VCaP (cell line): ENCODE data around the gene NMNAT3.

Experiments used
- H3K27ac ChIP-seq: fragments of 450-650 bp; 2 replicates; pipeline ENCODE4 v1.5.1; 2017
- CTCF ChIP-seq: fragments of 450-650 bp; conservative IDR thresholded peaks from 2 replicates; pipeline ENCODE4 v1.5.1; 2017; ENCODE audit warnings: mild to moderate bottlenecking, moderate library complexity

The NMNAT3 gene

GRCh38 chr3:139664958-139665357 is 12.8 kb downstream of the NMNAT3 start:
- TF ChIP-seq CTCF, result no peak
- H3K27ac ChIP-seq, result no peak overlapping the region

GRCh38 chr3:139660269-139660668 is 17.5 kb downstream of the NMNAT3 start:
- H3K27ac ChIP-seq, result no peak overlapping the region
- no peak for TF ChIP-seq CTCF

- no peak overlapping the region for H3K27ac ChIP-seq
- no peak for TF ChIP-seq CTCF
Observed at GRCh38 chr3:139659511-139659910, 18.3 kb downstream of the NMNAT3 start.

GRCh38 chr3:139657936-139658335 is 19.8 kb downstream of the NMNAT3 start:
- TF ChIP-seq CTCF, result no peak
- no peak overlapping the region for H3K27ac ChIP-seq

GRCh38 chr3:139657434-139657833 is 20.3 kb downstream of the NMNAT3 start:
- no peak overlapping the region for H3K27ac ChIP-seq
- no peak for TF ChIP-seq CTCF

GRCh38 chr3:139655909-139656595 is 21.7 kb downstream of the NMNAT3 start:
- H3K27ac ChIP-seq, result peak overlapping the region; percentile 33; the same call in 1 of the 2 replicates
- no peak for TF ChIP-seq CTCF

- no peak for TF ChIP-seq CTCF
- H3K27ac ChIP-seq, result no peak overlapping the region; the same call in 1 of the 2 replicates
Observed at GRCh38 chr3:139654637-139655365, 23.0 kb downstream of the NMNAT3 start.
